Measurements from ENCODE around the gene ZNF219. TPM values are rescaled to one million over a fixed set of nuclear protein-coding genes. Genes with fewer than 3 reads are reported as not detected.

The ZNF219 gene
- 10 to 100 TPM; 14.4 to 56.1 (median 18.6) TPM for polyA plus RNA-seq

GRCh38 chr14:21098076-21098891 lies at the start of gene ZNF219:
Gene ZNF219, minus strand, starts transcription at chr14:21098655. Its CDS starts 5,064 bp downstream, at chr14:21093591.
- no peak within 1 kb of the TSS for H3K27ac ChIP-seq (ENCODE audit: low read depth, low read length)
- 1% methylated on average over 23 to 70 of the region's 90 CpGs for WGBS, 3 donors

DNA sequence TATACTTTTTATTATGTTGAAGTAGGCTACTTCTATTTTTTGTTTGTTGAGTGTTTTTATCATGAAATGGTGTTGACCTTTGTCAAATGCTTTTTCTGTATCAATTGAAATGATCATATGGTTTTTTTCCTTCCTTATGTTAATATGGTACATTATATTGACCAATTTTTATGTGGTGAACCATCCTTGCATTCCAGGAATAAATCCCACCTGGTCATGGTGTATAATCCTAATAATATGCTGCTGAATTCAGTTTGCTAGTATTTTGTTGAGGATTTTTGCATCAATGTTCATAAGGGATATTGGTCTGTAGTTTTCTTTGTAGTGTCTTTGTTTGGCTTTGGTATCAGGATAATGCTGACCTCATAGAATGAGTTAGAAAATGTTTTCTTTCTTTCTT lies 47.0 kb upstream of the ZNF219 start:
- H3K27ac ChIP-seq (ENCODE audit: low read depth, low read length): no peak overlapping the region

- H3K27ac ChIP-seq (ENCODE audit: low read depth, low read length): no peak overlapping the region
- 86 to 91% (median 88%) methylated on average over 1 of the region's 1 CpG for WGBS, 3 donors
Observed at GRCh38 chr14:21142357-21142756, 43.9 kb upstream of the ZNF219 start.

DNA sequence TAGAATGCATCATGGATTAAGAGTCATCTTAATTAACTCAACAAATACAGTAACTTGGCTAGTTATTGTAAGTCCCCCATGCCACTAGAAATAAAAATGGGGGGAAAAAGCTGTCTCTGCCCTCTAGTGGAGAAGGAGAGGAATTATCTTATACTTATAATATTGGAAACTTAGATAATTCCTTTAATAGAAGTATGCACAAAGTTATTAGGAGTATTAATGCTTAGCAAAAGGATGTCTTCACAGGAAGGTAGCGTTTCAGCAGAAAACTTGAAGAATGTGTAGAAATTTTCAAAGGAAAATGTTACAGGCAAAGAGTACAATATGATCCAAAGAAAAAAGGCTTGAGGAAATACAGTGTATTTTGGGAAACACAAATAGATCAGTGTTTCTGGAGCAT lies 37.6 kb upstream of the ZNF219 start:
- H3K27ac ChIP-seq (ENCODE audit: low read depth, low read length): no peak overlapping the region
- WGBS, 3 donors: 11 to 17% (median 15%) methylated on average over 1 of the region's 1 CpG

- H3K27ac ChIP-seq (ENCODE audit: low read depth, low read length): no peak overlapping the region
- WGBS, 3 donors: 45 to 51% (median 48%) methylated on average over 1 of the region's 1 CpG
Observed at GRCh38 chr14:21133901-21134300, 35.4 kb upstream of the ZNF219 start.

DNA sequence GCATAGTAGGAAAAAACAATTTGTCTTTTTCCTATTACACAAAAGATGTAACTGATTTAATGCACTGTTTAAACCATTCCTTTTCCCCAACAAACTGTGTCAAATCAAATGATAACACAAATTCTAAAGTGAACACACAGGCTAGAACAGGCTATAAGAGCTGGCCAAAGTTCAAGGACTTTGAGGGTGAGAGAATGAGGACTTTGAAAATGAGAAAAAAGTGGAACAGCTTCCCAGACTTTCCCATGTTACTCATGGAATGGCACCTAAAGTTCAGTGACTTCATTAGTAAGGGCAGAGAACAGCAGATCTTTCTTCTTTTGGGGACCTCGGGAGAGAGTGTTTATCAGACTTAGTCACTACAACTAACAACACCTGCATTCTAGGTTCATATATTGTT lies 25.0 kb upstream of the ZNF219 start:
- WGBS, 3 donors: 63 to 93% (median 82%) methylated on average over 1 of the region's 1 CpG

GRCh38 chr14:21121122-21121521 lies 22.7 kb upstream of the ZNF219 start:
- no peak overlapping the region for H3K27ac ChIP-seq (ENCODE audit: low read depth, low read length)
- 48 to 62% (median 58%) methylated on average over 1 of the region's 1 CpG for WGBS, 3 donors

More for the DNA sequence above, 25.0 kb upstream of the ZNF219 start:
- no peak overlapping the region for H3K27ac ChIP-seq (ENCODE audit: low read depth, low read length)

- WGBS, 3 donors: 42 to 73% (median 55%) methylated on average over 6 of the region's 6 CpGs
- no peak overlapping the region for H3K27ac ChIP-seq (ENCODE audit: low read depth, low read length)
Observed at GRCh38 chr14:21120686-21121085, 22.2 kb upstream of the ZNF219 start.

DNA sequence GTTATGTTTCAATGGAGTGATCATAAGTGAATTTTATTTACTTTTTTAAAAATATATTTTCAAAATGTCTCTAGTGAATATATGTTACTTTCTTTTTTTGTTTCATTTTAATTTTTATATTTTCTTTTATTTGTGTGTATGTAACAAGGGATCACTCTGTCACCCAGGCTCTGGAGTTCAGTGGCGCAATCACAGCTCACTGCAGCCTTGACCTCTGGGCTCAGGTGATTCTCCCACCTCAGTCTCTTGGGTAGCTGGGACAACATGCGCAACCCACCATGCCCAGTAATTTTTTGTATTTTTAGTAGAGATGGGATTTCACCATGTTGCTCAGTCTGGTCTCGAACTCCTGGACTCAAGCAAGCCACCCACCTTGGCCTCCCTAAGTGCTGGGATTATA lies 20.5 kb upstream of the ZNF219 start:
- no peak overlapping the region for H3K27ac ChIP-seq (ENCODE audit: low read depth, low read length)
- 93 to 97% (median 96%) methylated on average over 3 of the region's 3 CpGs for WGBS, 3 donors

GRCh38 chr14:21113369-21113768 lies 14.9 kb upstream of the ZNF219 start:
- no peak overlapping the region for H3K27ac ChIP-seq (ENCODE audit: low read depth, low read length)
- 95 to 98% (median 97%) methylated on average over 2 of the region's 2 CpGs for WGBS, 3 donors

GRCh38 chr14:21112255-21112654 lies 13.8 kb upstream of the ZNF219 start:
- H3K27ac ChIP-seq (ENCODE audit: low read depth, low read length): no peak overlapping the region
- 82 to 87% (median 84%) methylated on average over 4 of the region's 4 CpGs for WGBS, 3 donors

GRCh38 chr14:21109377-21110138 lies 11.1 kb upstream of the ZNF219 start:
- WGBS, 3 donors: 82 to 88% (median 86%) methylated on average over 6 of the region's 6 CpGs
- no peak overlapping the region for H3K27ac ChIP-seq (ENCODE audit: low read depth, low read length)

GRCh38 chr14:21108791-21109190 lies 10.3 kb upstream of the ZNF219 start:
- 95 to 98% (median 97%) methylated on average over 4 of the region's 4 CpGs for WGBS, 3 donors
- H3K27ac ChIP-seq (ENCODE audit: low read depth, low read length): no peak overlapping the region

GRCh38 chr14:21107283-21107800 lies 8.9 kb upstream of the ZNF219 start:
- no peak overlapping the region for H3K27ac ChIP-seq (ENCODE audit: low read depth, low read length)
- WGBS, 3 donors: 47 to 65% (median 47%) methylated on average over 5 of the region's 5 CpGs

DNA sequence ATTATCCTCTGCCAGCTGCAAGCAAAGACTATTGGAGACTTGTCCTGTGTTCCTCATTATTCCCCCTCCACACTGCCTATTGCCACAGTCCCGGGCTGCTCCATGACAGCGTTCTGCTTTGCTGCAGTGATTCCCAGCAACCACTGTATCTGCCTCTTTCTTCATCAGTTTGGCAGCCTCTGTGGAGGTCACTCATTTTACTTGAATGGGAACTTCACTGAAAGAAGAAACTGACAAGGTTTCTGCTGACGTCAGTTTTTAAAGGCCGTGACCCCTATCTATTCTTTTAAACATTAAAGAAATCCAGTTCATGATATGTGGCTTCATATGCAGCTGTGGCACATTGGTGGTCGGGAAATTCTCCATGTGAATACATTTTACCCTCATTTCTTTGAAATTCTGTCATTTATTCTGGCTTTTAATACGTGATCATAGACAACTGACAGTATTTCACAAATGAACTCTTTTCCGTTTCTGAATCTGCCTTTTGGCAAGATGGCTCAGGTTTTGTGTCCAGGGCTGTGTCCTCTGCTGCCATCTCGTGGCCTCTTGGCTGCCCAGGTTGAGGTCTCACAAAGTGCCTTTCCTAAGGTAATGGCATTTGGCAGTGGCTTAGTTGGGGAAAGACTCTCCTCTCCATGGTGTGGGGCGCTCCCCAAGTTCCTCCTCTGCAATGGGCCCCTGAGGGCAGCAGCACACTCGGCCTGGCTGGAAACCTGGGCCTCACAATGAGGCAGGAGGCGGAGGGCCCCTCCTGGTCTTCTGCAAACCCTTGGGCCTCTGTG lies 8.2 kb upstream of the ZNF219 start:
- no peak overlapping the region for H3K27ac ChIP-seq (ENCODE audit: low read depth, low read length)
- WGBS, 3 donors: 8 to 14% (median 12%) methylated on average over 11 of the region's 11 CpGs

DNA sequence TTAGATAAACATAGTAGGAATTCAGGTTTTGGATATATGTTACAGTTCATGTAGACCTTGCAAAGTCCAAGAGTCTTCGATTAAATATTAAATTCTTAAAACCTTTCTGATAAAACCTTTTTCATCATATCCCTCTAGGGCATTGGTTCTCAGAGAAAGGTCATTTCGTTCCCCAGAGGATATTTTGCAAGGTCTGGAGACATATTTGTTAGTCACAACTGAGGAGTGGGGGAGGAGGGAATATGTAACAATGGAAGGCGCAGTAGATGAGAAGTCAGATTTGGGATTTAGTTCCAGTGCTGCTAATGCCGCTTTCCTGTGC lies 7.7 kb upstream of the ZNF219 start:
- 36 to 62% (median 52%) methylated on average over 4 of the region's 4 CpGs for WGBS, 3 donors
- no peak overlapping the region for H3K27ac ChIP-seq (ENCODE audit: low read depth, low read length)

DNA sequence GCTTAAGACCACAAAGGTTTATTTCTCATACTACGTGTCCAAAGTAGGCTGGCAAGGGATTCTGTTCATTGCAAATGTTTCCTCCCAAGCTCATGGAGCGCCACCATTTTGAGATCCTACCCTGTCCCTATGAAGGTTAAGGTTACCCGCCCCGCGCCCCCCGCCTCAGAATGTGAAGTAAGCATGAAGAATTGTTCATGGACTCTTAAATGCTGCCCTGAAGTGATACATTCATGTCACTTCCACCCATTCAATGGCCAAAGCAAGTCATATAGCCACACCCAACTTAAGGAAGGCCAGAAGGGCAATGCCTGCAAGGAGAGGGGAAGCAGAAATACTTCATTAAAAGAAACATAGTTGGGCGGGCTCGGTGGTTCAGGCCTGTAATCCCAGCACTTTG lies 6.6 kb upstream of the ZNF219 start:
- H3K27ac ChIP-seq (ENCODE audit: low read depth, low read length): no peak overlapping the region
- 80 to 83% (median 82%) methylated on average over 8 of the region's 8 CpGs for WGBS, 3 donors

- WGBS, 3 donors: 3 to 8% (median 7%) methylated on average over 8 of the region's 8 CpGs
Observed at GRCh38 chr14:21104448-21105060, 6.1 kb upstream of the ZNF219 start.

More at GRCh38 chr14:21104448-21105060, 6.1 kb upstream of the ZNF219 start:
- peak overlapping the region; percentile 7 for H3K27ac ChIP-seq (ENCODE audit: low read depth, low read length)

All from adipose tissue (tissue), 3 donors.